WTC11 (cell line): ENCODE data around the gene TACR2. TPM values are rescaled to one million over a fixed set of nuclear protein-coding genes. Genes with fewer than 3 reads are reported as not detected.

Source experiments
- ATAC-seq: fragments of 200-7000 bp; cut with Tn5 transposase; 2 replicates; pipeline ENCODE4 v1.10.0; 2021; ENCODE audit warnings: mild to moderate bottlenecking, moderate library complexity
- CTCF ChIA-PET: fragments of 300-600 bp; sonication (Branson Sonifier 250); formaldehyde crosslinking; loops from one replicate; lab custom pipeline; 2021; ENCODE audit warnings: antibody characterized with exemption; lab: Charles Lee
- POLR2A ChIA-PET: fragments of 350-600 bp; sonication (Branson Sonifier 250); formaldehyde crosslinking; loops from one replicate; lab custom pipeline; 2021; ENCODE audit warnings: antibody characterized with exemption; lab: Charles Lee
- DNase-seq: peaks from one replicate; pipeline ENCODE4 v3.0.0; 2021; ENCODE audit warnings: low spot score
- H3K27ac Mint-ChIP-seq: 2 replicates; pipeline ENCODE4 v1.8.0; 2021; ENCODE audit warnings: mixed read lengths
- H3K27me3 Mint-ChIP-seq: 2 replicates; pipeline ENCODE4 v1.8.0; 2021; ENCODE audit warnings: low read depth, mild to moderate bottlenecking, moderate library complexity, mixed read lengths
- H3K36me3 Mint-ChIP-seq: 2 replicates; pipeline ENCODE4 v1.8.0; 2021; ENCODE audit warnings: mixed read lengths
- H3K4me1 Mint-ChIP-seq: 2 replicates; pipeline ENCODE4 v1.8.0; 2022; ENCODE audit warnings: mixed read lengths
- H3K4me3 Mint-ChIP-seq: 2 replicates; pipeline ENCODE4 v1.8.0; 2021; ENCODE audit warnings: mild to moderate bottlenecking, moderate library complexity, mixed read lengths
- H3K9me3 Mint-ChIP-seq: 2 replicates; pipeline ENCODE4 v1.8.0; 2021; ENCODE audit warnings: mixed read lengths
- ATF3 ChIP-seq: sonication (generic); formaldehyde crosslinking; conservative IDR thresholded peaks from 2 replicates; pipeline ENCODE4 v1.8.1; 2022; ENCODE audit warnings: mild to moderate bottlenecking, missing genetic modification reagents
- CBFB ChIP-seq: sonication (generic); formaldehyde crosslinking; IDR thresholded peaks from 2 replicates; pipeline ENCODE4 v1.8.1; 2022; ENCODE audit warnings: mild to moderate bottlenecking, low read depth, missing genetic modification reagents
- E2F5 ChIP-seq: sonication (generic); formaldehyde crosslinking; IDR thresholded peaks from 2 replicates; pipeline ENCODE4 v1.8.1; 2022; ENCODE audit warnings: mild to moderate bottlenecking, moderate library complexity, missing genetic modification reagents
- ELF4 ChIP-seq: sonication (generic); formaldehyde crosslinking; IDR thresholded peaks from 2 replicates; pipeline ENCODE4 v1.8.1; 2022; ENCODE audit warnings: low read depth, mild to moderate bottlenecking, moderate library complexity, missing genetic modification reagents
- EMX1 ChIP-seq: fragments of 250-450 bp; sonication (Bioruptor Pico); IDR thresholded peaks from 2 replicates; pipeline ENCODE4 v1.8.0; 2021; ENCODE audit warnings: mild to moderate bottlenecking
- ETV6 ChIP-seq: sonication (generic); formaldehyde crosslinking; IDR thresholded peaks from 2 replicates; pipeline ENCODE4 v1.8.1; 2022; ENCODE audit warnings: mild to moderate bottlenecking, missing genetic modification reagents
- FOXK1 ChIP-seq: sonication (generic); formaldehyde crosslinking; IDR thresholded peaks from 2 replicates; pipeline ENCODE4 v1.8.0; 2022; ENCODE audit warnings: mild to moderate bottlenecking, moderate library complexity, missing genetic modification reagents
- FOXP1 ChIP-seq: sonication (generic); formaldehyde crosslinking; IDR thresholded peaks from 2 replicates; pipeline ENCODE4 v1.8.0; 2022; ENCODE audit warnings: missing genetic modification reagents, mild to moderate bottlenecking, moderate library complexity, borderline replicate concordance
- GTF2I ChIP-seq: fragments of 250-450 bp; sonication (Bioruptor Pico); conservative IDR thresholded peaks from 2 replicates; pipeline ENCODE4 v1.4.0; 2021; ENCODE audit warnings: mild to moderate bottlenecking
- HMGA2 ChIP-seq: fragments of 250-450 bp; sonication (Bioruptor Pico); IDR thresholded peaks from 2 replicates; pipeline ENCODE4 v1.4.0; 2021; ENCODE audit warnings: mild to moderate bottlenecking, moderate library complexity
- JAZF1 ChIP-seq: fragments of 250-450 bp; sonication (Bioruptor Pico); IDR thresholded peaks from 2 replicates; pipeline ENCODE4 v1.9.0; 2021; ENCODE audit warnings: moderate library complexity, mild to moderate bottlenecking, inconsistent platforms
- MYBL2 ChIP-seq: sonication (generic); formaldehyde crosslinking; IDR thresholded peaks from 2 replicates; pipeline ENCODE4 v1.8.1; 2023; ENCODE audit warnings: mild to moderate bottlenecking, moderate library complexity, missing genetic modification reagents
- NFATC4 ChIP-seq: fragments of 250-450 bp; sonication (Bioruptor Pico); IDR thresholded peaks from 2 replicates; pipeline ENCODE4 v1.9.0; 2021; ENCODE audit warnings: mild to moderate bottlenecking
- NR3C1 ChIP-seq: sonication (generic); formaldehyde crosslinking; conservative IDR thresholded peaks from 2 replicates; pipeline ENCODE4 v1.8.1; 2023; ENCODE audit warnings: low read depth, mild to moderate bottlenecking, missing genetic modification reagents
- OVOL2 ChIP-seq: fragments of 250-450 bp; sonication (Bioruptor Pico); IDR thresholded peaks from 2 replicates; pipeline ENCODE4 v1.9.0; 2021; ENCODE audit warnings: mild to moderate bottlenecking, borderline replicate concordance
- PRRX2 ChIP-seq: fragments of 250-450 bp; sonication (Bioruptor Pico); IDR thresholded peaks from 2 replicates; pipeline ENCODE4 v1.8.0; 2021; ENCODE audit warnings: mild to moderate bottlenecking
- SMAD4 ChIP-seq: sonication (generic); formaldehyde crosslinking; IDR thresholded peaks from 2 replicates; pipeline ENCODE4 v1.8.0; 2022; ENCODE audit warnings: mild to moderate bottlenecking, missing genetic modification reagents
- SP1 ChIP-seq: sonication (generic); formaldehyde crosslinking; conservative IDR thresholded peaks from 2 replicates; pipeline ENCODE4 v1.8.1; 2022; ENCODE audit warnings: missing genetic modification reagents
- TCF7 ChIP-seq: sonication (generic); formaldehyde crosslinking; IDR thresholded peaks from 2 replicates; pipeline ENCODE4 v1.8.0; 2022; ENCODE audit warnings: mild to moderate bottlenecking, low read depth, missing genetic modification reagents, moderate library complexity
- ZNF263 ChIP-seq: sonication (generic); formaldehyde crosslinking; IDR thresholded peaks from 2 replicates; pipeline ENCODE4 v1.8.1; 2022; ENCODE audit warnings: low read depth, mild to moderate bottlenecking, moderate library complexity, missing genetic modification reagents
- ZNF532 ChIP-seq: fragments of 250-450 bp; sonication (Bioruptor Pico); IDR thresholded peaks from 2 replicates; pipeline ENCODE4 v1.9.0; 2021; ENCODE audit warnings: mild to moderate bottlenecking, borderline replicate concordance
- ZNF671 ChIP-seq: fragments of 250-450 bp; sonication (Bioruptor Pico); IDR thresholded peaks from 2 replicates; pipeline ENCODE4 v1.8.0; 2021; ENCODE audit warnings: mild to moderate bottlenecking
- total RNA-seq: library from RNA; stranded (reverse); gene quantifications from 3 replicates; pipeline ENCODE4 v1.2.3, GENCODE V29; 2021
- TF ChIP-seq, protein P1 (sequence below): fragments of 250-450 bp; sonication (Bioruptor Pico); IDR thresholded peaks from 2 replicates; pipeline ENCODE4 v2.1.2; 2022; ENCODE audit warnings: mild to moderate bottlenecking, moderate library complexity
- TF ChIP-seq, protein P2 (sequence below): sonication (generic); formaldehyde crosslinking; IDR thresholded peaks from 2 replicates; pipeline ENCODE4 v1.8.1; 2022; ENCODE audit warnings: mild to moderate bottlenecking, missing genetic modification reagents, moderate library complexity, borderline replicate concordance
- TF ChIP-seq, protein P3 (sequence below): fragments of 250-450 bp; sonication (Bioruptor Pico); IDR thresholded peaks from 2 replicates; pipeline ENCODE4 v1.9.0; 2021; ENCODE audit warnings: mild to moderate bottlenecking

TACR2 gene
- total RNA-seq, 1 experiment from 2014 or later = 0.20 TPM

DNA sequence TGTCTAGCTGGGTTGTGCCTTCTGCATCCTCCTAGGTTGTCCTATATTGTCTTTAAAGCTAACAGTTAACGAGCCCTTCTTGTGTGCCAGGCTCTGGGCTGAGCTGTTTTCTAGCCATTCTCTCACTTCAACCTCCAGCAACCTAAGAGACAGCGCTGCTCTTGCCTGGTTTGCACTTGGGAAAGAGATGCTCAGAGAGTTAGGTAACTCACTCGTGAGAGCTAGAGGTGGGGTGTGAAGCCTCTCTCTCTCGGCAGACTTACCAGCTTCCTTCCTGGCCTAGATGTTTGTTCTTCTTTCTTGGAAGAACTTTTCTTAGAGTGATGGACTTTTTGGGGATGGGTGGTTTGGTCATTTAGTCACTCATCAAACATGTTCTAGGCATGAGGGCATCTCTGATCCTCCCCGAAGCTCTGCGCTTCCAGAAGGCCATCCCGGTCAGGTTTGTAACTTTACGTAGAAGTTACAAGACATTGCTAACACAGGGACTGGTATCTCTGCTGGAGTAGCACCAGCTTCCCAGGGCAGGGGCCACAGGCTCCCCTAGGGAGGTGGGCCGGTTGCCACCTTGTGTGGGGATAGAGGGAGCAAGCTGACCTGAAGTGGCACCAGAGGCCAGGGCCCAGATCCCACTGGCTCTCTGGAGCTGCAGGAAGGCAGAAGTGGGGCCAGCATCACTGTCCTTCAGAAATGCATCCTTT, 48.9 kb upstream of the TACR2 start:
- H3K27me3 Mint-ChIP-seq = no peaks in the 10 kb centered on the region
- ChIA-PET CTCF (interaction anchor here (0.6 to 6.1 kb wide), 5 partner anchors 15 to 198 kb away, joined by 3 to 55 read pairs (median 4); partner anchors contain the start of gene TSPAN15), POLR2A (no interaction called here)
- ATAC-seq = no peak
- no peak overlapping the region for H3K27ac Mint-ChIP-seq
- H3K4me3 Mint-ChIP-seq = no peak overlapping the region
- TF ChIP-seq, protein P1, sequence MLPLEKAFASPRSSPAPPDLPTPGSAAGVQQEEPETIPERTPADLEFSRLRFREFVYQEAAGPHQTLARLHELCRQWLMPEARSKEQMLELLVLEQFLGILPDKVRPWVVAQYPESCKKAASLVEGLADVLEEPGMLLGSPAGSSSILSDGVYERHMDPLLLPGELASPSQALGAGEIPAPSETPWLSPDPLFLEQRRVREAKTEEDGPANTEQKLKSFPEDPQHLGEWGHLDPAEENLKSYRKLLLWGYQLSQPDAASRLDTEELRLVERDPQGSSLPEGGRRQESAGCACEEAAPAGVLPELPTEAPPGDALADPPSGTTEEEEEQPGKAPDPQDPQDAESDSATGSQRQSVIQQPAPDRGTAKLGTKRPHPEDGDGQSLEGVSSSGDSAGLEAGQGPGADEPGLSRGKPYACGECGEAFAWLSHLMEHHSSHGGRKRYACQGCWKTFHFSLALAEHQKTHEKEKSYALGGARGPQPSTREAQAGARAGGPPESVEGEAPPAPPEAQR = no peak
- TF ChIP-seq TCF7 (CRISPR knock-in tag) = no peak
- TF ChIP-seq HMGA2 = no peak
- TF ChIP-seq ELF4 = no peak
- no peak for TF ChIP-seq ZNF671 (CRISPR knock-in tag)
- TF ChIP-seq EMX1 = no peak
- TF ChIP-seq NFATC4 (CRISPR knock-in tag) = no peak
- no peak for TF ChIP-seq CBFB (CRISPR knock-in tag)
- TF ChIP-seq OVOL2 = no peak
- no peak for TF ChIP-seq E2F5 (CRISPR knock-in tag)
- peaks cover 19% of the 10 kb centered on the region for H3K4me1 Mint-ChIP-seq
- H3K9me3 Mint-ChIP-seq = no peaks in the 10 kb centered on the region
- no peaks in the 10 kb centered on the region for H3K36me3 Mint-ChIP-seq
- DNase-seq = no peak

DNA sequence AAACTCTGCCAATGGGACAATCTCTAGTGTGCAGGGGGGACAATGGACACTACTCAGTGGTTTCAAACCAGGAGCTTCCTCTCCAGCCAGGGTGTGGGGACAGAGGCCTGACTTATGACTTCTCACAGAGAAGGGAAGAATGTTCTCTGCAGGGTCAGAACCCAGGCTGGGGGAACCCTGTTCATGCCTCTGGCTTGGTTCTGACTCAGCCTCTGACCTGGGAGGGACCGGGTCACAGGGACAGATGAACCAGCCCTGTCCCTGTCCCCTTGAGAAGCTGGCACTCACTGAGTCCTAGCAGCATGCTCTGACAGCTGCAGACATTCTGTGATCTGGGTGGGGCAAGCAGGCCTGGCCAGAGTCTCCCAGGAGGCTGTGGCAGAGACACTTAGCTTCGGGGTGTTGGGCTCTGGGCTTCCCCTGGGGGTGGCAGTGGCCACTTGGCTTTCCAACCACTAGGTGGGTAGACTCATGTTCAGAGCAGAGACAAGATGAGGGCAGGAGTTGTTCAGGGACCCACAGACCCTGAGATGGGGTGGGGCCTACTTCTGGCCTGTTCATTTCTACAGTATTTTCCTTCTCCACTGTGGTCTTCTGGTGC, 48.2 kb upstream of the TACR2 start:
- ChIA-PET CTCF (interaction anchor here (0.6 to 6.1 kb wide), 3 partner anchors 14 to 198 kb away, joined by 3 to 55 read pairs (median 4); partner anchors contain the start of gene TSPAN15), POLR2A (no interaction called here)
- peaks cover 19% of the 10 kb centered on the region for H3K4me1 Mint-ChIP-seq

DNA sequence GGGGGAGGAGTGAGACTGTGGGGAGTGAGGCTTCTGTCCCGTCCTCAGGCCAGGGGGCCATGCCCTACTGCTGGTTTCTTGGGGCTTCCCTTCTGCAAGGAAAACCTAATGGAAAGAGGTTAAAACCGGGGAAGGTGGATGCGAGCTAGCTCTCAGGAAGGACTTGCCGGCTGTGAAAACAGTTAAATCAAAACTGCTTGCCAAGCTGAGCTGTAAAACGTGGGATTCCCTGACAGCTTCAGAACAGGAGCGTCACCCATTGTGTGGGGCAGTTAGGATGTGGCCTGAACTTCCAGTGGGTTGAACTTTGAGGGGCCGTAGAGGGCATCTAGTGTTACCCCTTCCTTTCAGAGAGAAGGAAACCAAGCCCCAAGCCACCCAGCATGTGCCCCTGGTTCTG, 47.7 kb upstream of the TACR2 start:
- DNase-seq (no peak), ATAC-seq (no peak)
- no peak overlapping the region for H3K27ac Mint-ChIP-seq
- H3K27me3 Mint-ChIP-seq = no peaks in the 10 kb centered on the region
- H3K4me3 Mint-ChIP-seq = no peak overlapping the region
- TF ChIP-seq, protein P2, sequence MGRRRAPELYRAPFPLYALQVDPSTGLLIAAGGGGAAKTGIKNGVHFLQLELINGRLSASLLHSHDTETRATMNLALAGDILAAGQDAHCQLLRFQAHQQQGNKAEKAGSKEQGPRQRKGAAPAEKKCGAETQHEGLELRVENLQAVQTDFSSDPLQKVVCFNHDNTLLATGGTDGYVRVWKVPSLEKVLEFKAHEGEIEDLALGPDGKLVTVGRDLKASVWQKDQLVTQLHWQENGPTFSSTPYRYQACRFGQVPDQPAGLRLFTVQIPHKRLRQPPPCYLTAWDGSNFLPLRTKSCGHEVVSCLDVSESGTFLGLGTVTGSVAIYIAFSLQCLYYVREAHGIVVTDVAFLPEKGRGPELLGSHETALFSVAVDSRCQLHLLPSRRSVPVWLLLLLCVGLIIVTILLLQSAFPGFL = no peak
- TF ChIP-seq FOXP1 (no peak), MYBL2 (CRISPR knock-in tag) (no peak), ZNF532 (CRISPR knock-in tag) (no peak), PRRX2 (no peak), ATF3 (CRISPR knock-in tag) (no peak)
- no peaks in the 10 kb centered on the region for H3K36me3 Mint-ChIP-seq
- no peaks in the 10 kb centered on the region for H3K9me3 Mint-ChIP-seq
- peaks cover 19% of the 10 kb centered on the region for H3K4me1 Mint-ChIP-seq
- CTCF ChIA-PET = interaction anchor here (6.1 kb wide), 1 partner anchor 14 kb away, joined by 55 read pairs; the partner anchor contains the start of gene TSPAN15
- POLR2A ChIA-PET = no interaction called here

More for the DNA sequence above, 48.2 kb upstream of the TACR2 start:
- H3K9me3 Mint-ChIP-seq = no peaks in the 10 kb centered on the region
- H3K27ac Mint-ChIP-seq = no peak overlapping the region
- H3K36me3 Mint-ChIP-seq = no peaks in the 10 kb centered on the region
- H3K27me3 Mint-ChIP-seq = no peaks in the 10 kb centered on the region
- DNase-seq (no peak), ATAC-seq (no peak; the same call in 1 of the 2 replicates)
- H3K4me3 Mint-ChIP-seq = no peak overlapping the region
- TF ChIP-seq NR3C1 (CRISPR knock-in tag) (no peak), GTF2I (no peak), ZNF671 (CRISPR knock-in tag) (no peak), JAZF1 (CRISPR knock-in tag) (no peak), ETV6 (CRISPR knock-in tag) (no peak), PRRX2 (no peak), MYBL2 (CRISPR knock-in tag) (no peak), ZNF263 (CRISPR knock-in tag) (no peak), FOXP1 (no peak), SMAD4 (CRISPR knock-in tag) (no peak), FOXK1 (CRISPR knock-in tag) (no peak), SP1 (CRISPR knock-in tag) (no peak)
- TF ChIP-seq, protein P1 = no peak
- TF ChIP-seq, protein P3, sequence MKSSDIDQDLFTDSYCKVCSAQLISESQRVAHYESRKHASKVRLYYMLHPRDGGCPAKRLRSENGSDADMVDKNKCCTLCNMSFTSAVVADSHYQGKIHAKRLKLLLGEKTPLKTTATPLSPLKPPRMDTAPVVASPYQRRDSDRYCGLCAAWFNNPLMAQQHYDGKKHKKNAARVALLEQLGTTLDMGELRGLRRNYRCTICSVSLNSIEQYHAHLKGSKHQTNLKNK = no peak
